Spleen (tissue), 11 donors: Measurements from ENCODE around the gene ACTN1. TPM values are rescaled to one million over a fixed set of nuclear protein-coding genes. Genes with fewer than 3 reads are reported as not detected.

Experiments used
- DNase-seq: peaks from one replicate; pipeline ENCODE4 v3.0.0-alpha.2; 2020
- H3K27ac ChIP-seq, 8 donors: fragments of 200-600 bp; sonication (generic) in 7 of 8; 1 replicate in 4 of 8; 2 replicates in 4 of 8; pipeline versions ENCODE4 v1.5.0 to v1.8.0; 2016 to 2021; ENCODE audit warnings: inconsistent platforms in 4 of 8, mild to moderate bottlenecking in 4 of 8, moderate library complexity in 1 of 8
- H3K27me3 ChIP-seq, 7 donors: fragments of 200-600 bp; sonication (generic) in 6 of 7; replicated peaks in 1 of 7; 1 replicate in 4 of 7; 2 replicates in 3 of 7; pipeline versions ENCODE4 v1.5.0 to v1.8.0; 2016 to 2021; ENCODE audit warnings: inconsistent platforms in 3 of 7, mild to moderate bottlenecking in 1 of 7
- H3K36me3 ChIP-seq, 6 donors: fragments of 200-600 bp; sonication (generic) in 5 of 6; 1 replicate in 4 of 6; 2 replicates in 2 of 6; pipeline versions ENCODE4 v1.5.0 to v1.8.0; 2016 to 2021; ENCODE audit warnings: inconsistent platforms in 2 of 6
- H3K4me1 ChIP-seq, 6 donors: fragments of 200-600 bp; sonication (generic) in 5 of 6; 1 replicate in 3 of 6; 2 replicates in 3 of 6; pipeline versions ENCODE4 v1.5.0 to v1.8.0; 2016 to 2021; ENCODE audit warnings: inconsistent platforms in 3 of 6
- H3K4me3 ChIP-seq, 8 donors: fragments of 200-600 bp; sonication (generic) in 7 of 8; 1 replicate in 4 of 8; 2 replicates in 4 of 8; pipeline versions ENCODE4 v1.5.0 to v1.8.0; 2016 to 2021; ENCODE audit warnings: inconsistent platforms in 4 of 8, mild to moderate bottlenecking in 4 of 8, moderate library complexity in 2 of 8
- H3K9me3 ChIP-seq, 8 donors: fragments of 200-600 bp; sonication (generic) in 7 of 8; 1 replicate in 4 of 8; 2 replicates in 4 of 8; pipeline versions ENCODE4 v1.5.0 to v1.8.0; 2016 to 2021; ENCODE audit warnings: inconsistent platforms in 4 of 8
- CTCF ChIP-seq, 11 experiments: fragments of 200-600 bp in 7 of 11; fragments of 450-650 bp in 4 of 11; sonication (generic) in 4 of 11; IDR thresholded peaks in 8 of 11; conservative IDR thresholded peaks in 3 of 11; 1 replicate in 7 of 11; 2 replicates in 4 of 11; pipeline versions ENCODE4 v1.4.0 to v1.8.0; 2016 to 2021; ENCODE audit warnings: antibody characterized with exemption in 11 of 11, inconsistent platforms in 4 of 11, mild to moderate bottlenecking in 1 of 11
- POLR2A ChIP-seq, 3 donors: fragments of 450-650 bp; IDR thresholded peaks; one replicate each; pipeline ENCODE4 v1.5.1; 2017; ENCODE audit warnings: antibody characterized with exemption in 3 of 3, mild to moderate bottlenecking in 1 of 3
- POLR2AphosphoS5 ChIP-seq, 3 donors: sonication (generic); formaldehyde crosslinking; IDR thresholded peaks; one replicate each; pipeline ENCODE4 v1.5.1; 2017; ENCODE audit warnings: antibody characterized with exemption in 3 of 3
- WGBS, 5 donors: extraction: QIAGEN DNeasy Blood & Tissue Kit in 3 of 5; methylation state at CpG; one replicate each; pipeline versions ENCODE4 v1.1.5 to v1.1.7; 2013 to 2018; 5-methylcytosine and 5-hydroxymethylcytosine counted together
- intact Hi-C: fragments of 100-400 bp; cut with DNase I; formaldehyde crosslinking; loops from one replicate; pipeline ENCODE4 v1.15.0; 2023; ENCODE audit warnings: low total_unique reads
- polyA plus RNA-seq, 3 donors: library from polyadenylated mRNA; stranded (reverse); fragments of 200-250 nt; gene quantifications; one replicate each; pipeline ENCODE4 v1.2.1, GENCODE V29; 2013
- total RNA-seq, 7 donors: library from RNA; depleted of rRNA in 3 of 7; stranded (reverse); fragments of >200 nt in 3 of 7; fragmentation: NEBNext Ultra II Directional in 4 of 7; extraction: Animal tissue kit (Norgen Biotek cat#: 25700) in 4 of 7; gene quantifications; one replicate each; pipeline versions ENCODE4 v1.1.0 to v1.2.1, GENCODE V29; 2016 to 2021
- donor health status: healthy with polysubstance abuse.
- donor health status: DM: no; HTN: no; CAD: no; lungs with moderate emphysema.
- donor health status: DM: no; HTN: no; CAD: no.
- donor health status: Bipolar disorder and iron deficiency.
- donor health status: healthy.
- donor health status: DM: no; HTN: no; CAD: no.
- donor health status: DM: yes; HTN: yes; CAD: no.

The ACTN1 gene
- total and polyA plus RNA-seq, 10 donors, result 15.4 to 315 (median 95.4) TPM

DNA sequence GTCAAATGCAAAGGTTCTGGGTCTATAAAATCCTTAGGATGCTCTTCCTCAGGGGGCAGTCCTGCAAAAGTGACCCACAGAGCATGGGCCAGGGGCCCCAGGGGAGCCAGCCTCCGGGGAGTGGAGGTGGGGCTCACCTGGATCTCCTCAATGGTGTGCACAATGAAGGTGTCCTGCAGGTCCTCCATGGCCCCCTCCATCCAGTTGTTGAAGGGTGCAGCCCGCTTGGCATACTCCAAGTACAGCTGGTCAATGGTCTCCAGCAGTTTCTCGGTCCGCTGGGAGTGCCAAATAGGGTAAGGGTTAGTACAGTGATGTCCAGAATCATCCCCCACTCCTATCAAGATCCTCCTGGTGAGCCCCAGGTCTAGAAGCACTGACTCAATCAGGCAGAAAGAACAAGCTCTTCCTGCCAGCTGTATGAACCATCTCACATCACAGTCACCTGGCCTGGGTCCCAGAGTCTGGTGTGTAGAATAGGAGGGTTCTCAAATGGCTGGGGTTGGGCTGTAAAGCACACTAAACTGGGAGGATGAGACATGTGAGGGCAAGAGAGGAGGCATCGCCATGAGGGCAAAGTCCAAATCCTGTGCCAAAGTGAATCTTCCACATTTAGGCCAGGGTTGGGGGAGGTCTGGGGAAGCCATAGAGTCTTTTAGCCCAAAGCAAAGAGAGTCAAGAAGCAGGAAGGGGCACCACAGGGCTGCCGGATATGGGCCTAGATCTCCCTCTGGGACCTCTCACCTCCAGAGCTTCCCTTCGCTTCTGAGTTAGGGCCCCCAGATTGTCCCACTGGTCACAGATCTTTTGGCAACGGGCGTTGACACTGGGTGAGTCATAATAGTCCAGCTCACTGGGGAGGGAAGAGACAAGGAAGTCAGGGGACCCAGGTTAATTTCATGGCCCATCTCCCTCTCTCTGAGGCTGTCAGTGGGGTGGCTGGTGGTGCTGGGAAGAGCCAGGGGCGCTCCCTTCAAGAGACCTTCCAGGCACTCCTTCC, 94.8 kb downstream of the ACTN1 start:
- intact Hi-C loops, result no loop called here
- no peaks in the 10 kb centered on the region for H3K9me3 ChIP-seq
- no peak for DNase-seq
- H3K36me3 ChIP-seq, result peaks cover 0 to 100% (median 71%) of the 10 kb centered on the region in 6 donors
- 86 to 93% (median 92%) methylated on average over 10 of the region's 10 CpGs for WGBS, 5 donors
- no peak for TF ChIP-seq POLR2AphosphoS5 (IDR thresholded peaks at IDR 0.05)
- TF ChIP-seq CTCF (IDR thresholded peaks at IDR 0.05 in 8 of 11, conservative IDR thresholded peaks at IDR 0.05 in 3 of 11), result no peak
- TF ChIP-seq POLR2A (IDR thresholded peaks at IDR 0.05), result no peak
- H3K27me3 ChIP-seq, result no peaks in the 10 kb centered on the region
- H3K4me3 ChIP-seq, result no peak overlapping the region
- no peak overlapping the region for H3K27ac ChIP-seq
- no peaks in the 10 kb centered on the region for H3K4me1 ChIP-seq

DNA sequence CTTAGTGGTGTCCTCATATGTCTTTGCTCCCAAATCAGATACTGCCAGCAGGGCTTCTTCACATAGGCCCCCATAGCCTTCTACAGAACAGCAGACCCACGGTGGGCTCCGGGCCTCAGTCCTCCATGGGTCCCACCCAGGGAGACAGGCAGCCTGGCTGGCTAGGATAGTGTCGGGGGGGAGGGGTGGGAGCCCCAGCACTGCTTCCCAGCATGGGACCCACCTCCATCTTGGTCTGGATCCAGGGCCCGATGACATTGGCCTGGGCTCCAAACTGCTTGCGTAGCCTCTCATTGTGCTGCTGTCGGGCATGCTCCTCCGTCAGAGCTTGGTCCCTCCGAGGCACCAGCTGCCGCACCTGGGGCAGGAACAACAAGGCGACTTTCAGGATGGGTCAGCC, 96.9 kb downstream of the ACTN1 start:
- no peak overlapping the region for H3K27ac ChIP-seq
- peaks cover 0 to 100% (median 72%) of the 10 kb centered on the region in 6 donors for H3K36me3 ChIP-seq
- 95 to 100% (median 98%) methylated on average over 6 to 10 of the region's 10 CpGs for WGBS, 5 donors

GRCh38 chr14:68881396-68881795, 97.7 kb downstream of the ACTN1 start:
- DNase-seq, result no peak
- no peak overlapping the region for H3K4me3 ChIP-seq
- intact Hi-C loops, result no loop called here
- no peak overlapping the region for H3K27ac ChIP-seq
- 83 to 100% (median 96%) methylated on average over 2 of the region's 2 CpGs for WGBS, 5 donors
- H3K9me3 ChIP-seq, result no peaks in the 10 kb centered on the region
- peaks cover 0 to 100% (median 79%) of the 10 kb centered on the region in 6 donors for H3K36me3 ChIP-seq
- TF ChIP-seq CTCF (IDR thresholded peaks at IDR 0.05 in 8 of 11, conservative IDR thresholded peaks at IDR 0.05 in 3 of 11), result no peak
- no peak for TF ChIP-seq POLR2AphosphoS5 (IDR thresholded peaks at IDR 0.05)
- no peak for TF ChIP-seq POLR2A (IDR thresholded peaks at IDR 0.05)
- H3K27me3 ChIP-seq, result no peaks in the 10 kb centered on the region
- H3K4me1 ChIP-seq, result no peaks in the 10 kb centered on the region

More for the DNA sequence above, 96.9 kb downstream of the ACTN1 start:
- TF ChIP-seq CTCF (IDR thresholded peaks at IDR 0.05 in 8 of 11, conservative IDR thresholded peaks at IDR 0.05 in 3 of 11) (no peak), POLR2A (IDR thresholded peaks at IDR 0.05) (no peak), POLR2AphosphoS5 (IDR thresholded peaks at IDR 0.05) (no peak)
- no peak for DNase-seq
- Histone ChIP-seq H3K27me3 (no peaks in the 10 kb centered on the region), H3K9me3 (no peaks in the 10 kb centered on the region), H3K4me3 (no peak overlapping the region), H3K4me1 (no peaks in the 10 kb centered on the region)
- intact Hi-C loops, result no loop called here

DNA sequence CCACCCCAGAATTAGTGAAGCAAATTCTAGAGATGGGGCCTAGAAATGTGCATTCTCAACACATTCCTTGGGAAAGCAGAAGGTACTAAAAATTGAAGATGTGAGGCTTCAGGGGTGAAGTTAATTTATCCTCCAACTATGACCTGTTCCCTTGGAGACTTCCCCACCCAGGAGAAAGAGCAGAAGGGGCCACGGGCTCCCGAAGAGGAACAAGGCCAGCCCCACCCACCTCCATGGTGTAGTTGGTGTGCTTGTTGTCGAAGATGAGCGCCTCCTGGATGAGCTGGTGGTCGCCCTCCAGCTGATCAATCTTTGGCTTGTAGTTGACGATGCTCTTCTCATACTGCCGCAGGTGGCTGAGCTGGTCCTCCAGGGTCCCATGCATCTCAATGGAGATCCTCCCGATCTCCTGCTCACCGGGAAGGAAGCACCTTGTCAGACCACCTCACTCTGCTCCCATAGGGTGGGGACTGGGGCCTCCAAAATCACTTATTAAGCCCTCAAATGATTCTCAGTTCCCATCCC, 98.5 kb downstream of the ACTN1 start:
- Histone ChIP-seq H3K27me3 (no peaks in the 10 kb centered on the region), H3K36me3 (peaks cover 0 to 100% (median 80%) of the 10 kb centered on the region in 6 donors)
- no peak for DNase-seq

More for the DNA sequence above, 98.5 kb downstream of the ACTN1 start:
- H3K4me3 ChIP-seq, result no peak overlapping the region
- intact Hi-C loops, result no loop called here
- no peaks in the 10 kb centered on the region for H3K4me1 ChIP-seq
- WGBS, 5 donors, result 83 to 94% (median 91%) methylated on average over 9 of the region's 9 CpGs
- no peak overlapping the region for H3K27ac ChIP-seq
- H3K9me3 ChIP-seq, result no peaks in the 10 kb centered on the region
- TF ChIP-seq POLR2AphosphoS5 (IDR thresholded peaks at IDR 0.05) (no peak), CTCF (IDR thresholded peaks at IDR 0.05 in 8 of 11, conservative IDR thresholded peaks at IDR 0.05 in 3 of 11) (no peak)
